NCI-H774 (cell line): ENCODE measurements around the gene FRMPD4.
"Not testable (repeated sequence)": the region's sequence is repeated elsewhere in the genome, so short reads cannot be mapped to it uniquely, and the experiment has no call there.

Experiments used
- DNase-seq: peaks from one replicate; lab custom pipeline; 2025; lab: John Stamatoyannopoulos, UW

FRMPD4 gene

DNA sequence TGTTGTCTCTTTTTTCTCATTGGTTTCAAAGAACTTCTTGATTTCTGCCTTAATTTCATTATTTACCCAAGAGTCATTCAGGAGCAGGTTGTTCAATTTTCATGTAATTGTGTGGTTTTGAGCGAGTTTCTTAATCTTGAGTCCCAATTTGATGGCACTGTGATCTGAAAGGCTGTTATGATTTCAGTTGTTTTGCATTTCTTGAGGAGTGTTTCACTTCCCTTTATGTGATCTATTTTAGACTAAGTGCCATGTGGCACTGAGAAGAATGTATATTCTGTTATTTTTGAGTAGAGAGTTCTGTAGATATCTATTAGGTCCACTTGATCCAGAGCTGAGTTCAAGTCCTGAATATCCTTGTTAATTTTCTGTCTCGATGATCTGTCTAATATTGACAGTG, 377.1 kb downstream of the FRMPD4 start:
- DNase-seq = not testable (repeated sequence)

DNA sequence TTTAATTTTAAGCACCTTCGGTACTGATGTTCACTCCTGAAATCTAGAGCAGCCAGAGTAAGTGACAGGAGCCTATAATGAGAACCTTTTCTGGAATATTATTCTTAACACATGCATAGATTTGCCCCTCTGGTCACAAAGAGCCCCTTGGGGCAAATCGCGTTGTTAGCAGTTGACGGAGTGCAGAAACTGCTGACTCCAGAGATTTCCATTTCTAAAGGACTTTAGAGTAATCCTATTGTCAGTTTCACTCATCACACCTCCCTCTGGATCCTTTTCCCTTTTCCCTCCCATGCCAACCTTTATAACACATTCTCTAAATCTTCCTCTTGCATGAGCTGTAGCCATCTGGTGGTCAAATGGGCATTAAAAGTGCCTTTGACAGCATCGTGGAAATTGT, 388.0 kb downstream of the FRMPD4 start:
- DNase-seq = no peak

DNA sequence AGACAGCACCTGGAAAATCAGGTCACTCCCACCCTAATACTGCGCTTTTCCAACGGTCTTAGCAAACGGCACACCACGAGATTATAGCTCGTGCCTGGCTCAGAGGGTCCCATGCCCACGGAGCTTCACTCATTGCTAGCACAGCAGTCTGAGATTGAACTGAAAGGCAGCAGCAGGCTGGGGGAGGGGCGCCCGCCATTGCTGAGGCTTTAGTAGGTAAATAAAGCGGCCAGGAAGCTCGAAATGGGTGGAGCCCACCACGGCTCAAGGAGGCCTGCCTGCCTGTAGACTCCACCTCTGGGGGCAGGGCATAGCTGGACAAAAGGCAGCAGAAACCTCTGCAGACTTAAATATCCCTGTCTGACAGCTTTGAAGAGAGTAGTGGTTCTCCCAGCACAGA, 399.8 kb downstream of the FRMPD4 start:
- DNase-seq = not testable (repeated sequence)

DNA sequence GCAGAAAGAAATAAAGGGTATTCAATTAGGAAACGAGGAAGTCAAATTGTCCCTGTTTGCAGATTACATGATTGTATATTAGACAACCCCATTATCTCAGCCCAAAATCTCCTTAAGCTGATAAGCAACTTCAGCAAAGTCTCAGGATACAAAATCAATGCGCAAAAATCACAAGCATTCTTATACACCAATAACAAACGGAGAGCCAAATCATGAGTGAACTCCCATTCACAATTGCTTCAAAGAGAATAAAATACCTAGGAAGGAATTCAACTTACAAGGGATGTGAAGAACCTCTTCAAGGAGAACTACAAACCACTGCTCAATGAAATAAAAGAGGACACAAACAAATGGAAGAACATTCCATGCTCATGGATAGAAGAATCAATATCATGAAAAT, 404.0 kb downstream of the FRMPD4 start:
- peak; percentile 6 for DNase-seq

DNA sequence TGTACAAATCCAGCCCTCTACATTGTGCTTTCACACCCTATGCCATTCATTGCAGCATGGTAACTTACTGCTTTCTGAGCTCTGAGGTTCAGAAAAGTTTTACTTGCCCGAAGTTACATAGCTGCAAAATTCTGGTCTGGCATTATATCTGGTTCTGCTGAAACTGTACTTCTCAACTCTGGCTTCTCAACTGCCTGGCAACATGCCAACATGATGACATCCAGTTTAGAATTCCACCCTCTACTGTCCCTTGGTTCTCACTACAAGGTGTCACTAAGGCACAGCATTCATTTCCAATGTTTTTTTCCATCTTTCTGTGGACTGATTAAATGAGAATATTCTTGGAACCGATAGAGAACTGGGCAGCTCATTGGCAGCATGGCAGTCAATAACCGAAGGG, 410.1 kb downstream of the FRMPD4 start:
- no peak for DNase-seq

DNA sequence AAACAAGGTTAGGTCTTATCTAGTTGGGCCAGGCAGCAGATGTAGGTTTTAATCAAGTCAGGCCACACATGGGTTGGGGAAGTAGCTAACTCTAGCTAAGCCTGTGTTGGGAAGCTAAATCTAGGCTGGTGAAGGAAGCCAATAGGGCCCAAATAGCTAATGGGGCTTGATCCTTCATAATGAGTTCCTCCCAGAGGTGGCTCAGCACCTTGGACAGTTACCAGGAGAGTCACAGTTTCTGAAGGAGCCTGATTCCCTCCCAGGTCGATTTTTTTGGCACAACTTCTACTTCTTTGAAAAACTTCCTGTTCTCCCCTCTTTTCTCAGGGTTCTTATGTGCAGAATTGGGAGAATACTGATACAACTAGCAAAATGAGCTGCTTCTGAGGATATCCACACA, 410.5 kb downstream of the FRMPD4 start:
- DNase-seq = no peak

DNA sequence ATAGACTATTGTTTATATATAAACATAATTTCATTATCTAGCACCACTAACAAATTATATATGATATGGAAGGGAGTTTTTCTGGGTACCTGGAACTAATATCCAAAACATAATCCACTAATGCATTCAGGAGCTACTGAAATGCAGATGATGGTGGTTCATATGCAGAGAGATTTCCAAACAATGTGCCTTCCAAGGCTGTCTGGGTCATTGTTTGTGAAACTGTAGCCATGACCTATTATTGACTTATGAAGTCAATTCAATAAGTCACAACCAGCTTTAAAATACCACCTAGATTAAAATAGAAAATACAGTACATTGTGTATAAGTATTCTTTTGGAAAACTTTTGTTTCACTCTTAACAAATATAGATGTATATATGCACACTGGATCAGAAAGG, 415.9 kb downstream of the FRMPD4 start:
- no peak for DNase-seq

DNA sequence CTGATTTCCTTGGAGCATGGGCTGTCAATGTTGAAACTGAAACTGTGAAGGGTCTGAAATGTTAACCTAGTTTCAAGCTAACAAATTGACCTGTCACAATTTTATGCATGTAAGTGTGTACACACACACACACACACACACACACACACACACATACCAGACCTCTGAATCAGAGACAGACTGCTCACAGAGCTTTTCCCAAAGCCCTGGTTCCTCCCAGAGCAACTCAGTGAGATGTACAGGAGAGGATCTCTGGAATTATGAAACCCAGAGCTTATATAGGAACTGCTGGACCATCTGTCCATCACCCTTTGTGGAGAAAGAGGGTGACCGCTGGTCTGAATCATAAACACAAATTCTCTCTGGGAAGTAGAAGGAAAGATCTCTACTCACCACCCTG, 424.8 kb downstream of the FRMPD4 start:
- DNase-seq = no peak

DNA sequence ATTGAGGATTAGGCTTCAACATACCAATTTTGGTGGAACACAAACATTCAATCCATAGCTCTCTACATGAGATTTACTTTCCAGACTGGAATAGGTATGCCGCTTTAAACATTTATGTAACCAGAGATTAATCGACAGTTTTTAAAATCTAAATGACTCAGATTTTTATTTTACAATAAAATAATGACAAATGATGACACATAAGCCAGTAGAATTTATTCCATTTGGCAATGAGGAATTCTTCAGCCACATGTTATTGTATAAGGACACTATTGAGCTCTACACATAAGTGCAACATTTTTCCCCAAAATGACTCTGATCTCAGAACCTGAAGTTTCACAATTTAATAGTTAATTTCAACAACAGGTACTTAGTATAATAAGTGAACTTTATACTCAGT, 425.9 kb downstream of the FRMPD4 start:
- DNase-seq = no peak

DNA sequence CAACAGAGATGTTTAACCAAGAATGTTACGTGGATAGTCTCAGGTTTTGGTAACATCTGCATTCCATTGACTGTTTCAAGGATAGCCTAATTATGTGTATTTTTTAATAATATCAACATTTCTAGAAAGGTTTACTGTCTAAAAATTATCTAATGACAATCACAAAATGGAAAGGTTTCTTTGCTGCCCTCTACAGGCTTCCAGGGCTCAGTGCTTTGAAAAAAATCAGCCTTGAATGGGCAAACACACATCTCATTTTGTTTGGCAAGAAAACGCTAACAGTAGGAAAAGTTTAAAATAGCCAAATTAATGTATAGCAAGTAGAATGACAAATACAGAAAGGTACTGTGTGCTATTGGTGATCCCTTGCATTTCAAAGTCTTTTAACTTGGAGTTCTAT, 429.6 kb downstream of the FRMPD4 start:
- no peak for DNase-seq

DNA sequence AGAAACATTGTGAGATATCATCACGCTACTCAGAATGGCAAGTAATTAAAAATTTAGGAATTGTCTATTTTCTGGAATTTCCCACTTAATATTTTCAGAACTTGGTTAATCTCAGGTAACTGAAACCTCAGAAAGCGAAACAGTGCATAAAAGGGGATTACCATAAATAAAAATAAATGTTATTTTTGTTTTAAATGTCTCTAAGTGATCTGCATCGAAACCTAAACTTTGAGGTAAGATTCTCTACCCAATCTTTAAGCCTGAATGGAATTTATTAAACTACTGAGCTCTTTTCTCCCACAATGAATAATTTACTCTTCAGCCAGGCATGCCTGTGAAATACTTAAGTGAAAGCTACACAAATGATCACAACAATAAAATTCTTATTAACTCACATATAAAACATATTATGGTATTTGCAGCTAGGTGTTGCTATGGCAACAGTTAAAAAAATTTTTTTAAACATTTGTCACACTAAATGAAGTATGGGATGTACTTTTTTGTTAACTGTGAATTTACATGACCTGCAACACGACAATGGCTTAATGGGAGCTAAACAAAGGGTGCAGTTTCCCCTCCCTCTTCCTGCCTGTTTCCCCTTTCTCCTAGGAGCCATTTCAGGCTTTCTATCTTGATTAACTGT, 432.7 kb downstream of the FRMPD4 start:
- DNase-seq = no peak

DNA sequence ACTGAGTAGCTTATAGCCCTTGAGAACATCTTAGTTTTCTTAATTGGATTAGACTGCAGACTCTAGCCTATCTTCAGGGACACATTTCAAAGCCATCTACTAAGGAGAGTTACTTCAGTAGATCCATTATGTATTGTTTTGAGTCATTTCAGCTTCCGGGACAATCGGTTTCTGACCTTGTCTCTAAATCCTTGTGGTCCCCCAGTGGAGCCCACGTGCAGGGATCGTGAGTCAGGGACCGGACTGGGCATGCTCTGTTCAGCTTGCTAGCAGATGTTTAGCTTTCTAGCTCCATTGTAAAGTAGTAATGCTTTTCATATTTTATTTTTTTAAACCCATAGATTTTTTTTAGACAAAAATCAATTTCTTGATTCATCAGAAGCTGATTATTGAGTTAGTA, 441.0 kb downstream of the FRMPD4 start:
- DNase-seq = no peak

DNA sequence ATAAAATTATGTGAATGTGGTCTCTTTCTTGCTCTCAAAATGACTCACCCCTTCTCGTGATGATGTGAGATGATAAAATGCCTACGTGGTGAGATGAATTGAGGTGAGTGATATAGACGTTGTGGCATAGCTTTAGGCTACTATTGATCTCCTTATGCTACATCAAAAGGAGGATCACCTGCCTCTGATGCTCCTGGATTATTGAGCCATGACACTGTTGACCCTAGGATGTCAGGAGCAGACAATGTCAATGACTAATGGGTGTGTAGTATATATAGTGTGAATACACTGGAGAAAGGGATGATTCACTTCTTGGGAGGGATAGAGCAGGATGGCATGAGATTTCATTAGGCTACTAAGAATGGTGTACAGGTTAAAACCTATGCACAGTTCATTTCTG, 442.3 kb downstream of the FRMPD4 start:
- no peak for DNase-seq

DNA sequence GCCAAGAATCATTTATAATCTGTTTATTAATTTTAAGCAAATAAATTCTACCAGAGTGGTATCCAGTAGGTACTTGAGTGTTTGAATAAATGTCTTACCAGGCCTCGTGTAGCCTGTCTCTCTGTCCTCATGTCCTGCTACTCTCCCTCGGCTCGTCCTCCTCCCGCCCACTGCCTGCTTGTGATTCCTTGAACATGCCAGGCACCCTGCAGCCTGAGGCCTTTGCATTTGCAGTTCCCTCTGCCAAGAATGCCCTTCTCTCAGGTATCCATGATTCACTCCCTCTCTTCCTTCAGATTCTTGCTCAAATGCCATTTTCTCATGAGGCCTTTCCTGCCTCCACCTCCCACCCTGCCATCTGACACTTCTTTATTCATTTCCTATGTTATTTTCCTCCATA, 443.3 kb downstream of the FRMPD4 start:
- DNase-seq = no peak

DNA sequence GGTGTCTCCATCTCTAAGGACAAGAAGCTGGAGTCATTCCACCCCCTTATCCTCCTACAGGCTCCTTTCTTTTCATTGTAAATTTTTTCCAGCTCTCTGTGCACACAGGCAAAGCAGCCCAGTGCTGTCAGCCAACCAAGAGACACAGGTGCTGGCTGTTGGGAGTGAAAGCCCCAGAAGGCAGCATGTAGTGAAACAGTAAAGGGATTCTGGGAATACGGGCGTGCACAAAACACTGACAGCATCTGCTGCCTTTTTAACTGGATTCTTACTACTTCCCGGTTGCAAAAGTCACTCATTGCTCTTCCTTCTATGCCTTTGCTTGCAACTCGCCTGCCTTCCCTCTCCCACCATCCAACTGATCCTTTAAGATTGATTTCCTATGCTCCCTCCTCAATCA, 444.4 kb downstream of the FRMPD4 start:
- DNase-seq = no peak

DNA sequence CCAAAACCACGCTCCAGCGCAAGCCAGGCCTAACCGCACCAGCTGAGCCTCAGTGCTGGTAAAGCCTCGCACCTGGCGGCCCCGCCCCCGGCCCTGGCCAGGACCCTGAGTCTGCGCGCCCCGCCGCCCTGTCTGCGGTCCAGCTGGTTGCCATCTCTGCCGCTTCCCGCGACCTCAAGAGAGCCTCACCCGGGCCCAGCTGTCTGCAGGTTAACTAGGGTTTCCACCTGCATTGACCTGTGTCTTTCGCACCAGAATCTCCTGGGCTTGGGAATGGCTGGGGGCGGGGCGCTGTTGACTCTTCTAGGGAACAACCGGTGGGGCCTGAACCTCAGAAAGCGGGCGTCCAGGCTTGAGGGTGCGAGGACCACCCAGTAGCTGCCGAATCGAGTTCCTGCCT, 445.3 kb downstream of the FRMPD4 start:
- DNase-seq = no peak

DNA sequence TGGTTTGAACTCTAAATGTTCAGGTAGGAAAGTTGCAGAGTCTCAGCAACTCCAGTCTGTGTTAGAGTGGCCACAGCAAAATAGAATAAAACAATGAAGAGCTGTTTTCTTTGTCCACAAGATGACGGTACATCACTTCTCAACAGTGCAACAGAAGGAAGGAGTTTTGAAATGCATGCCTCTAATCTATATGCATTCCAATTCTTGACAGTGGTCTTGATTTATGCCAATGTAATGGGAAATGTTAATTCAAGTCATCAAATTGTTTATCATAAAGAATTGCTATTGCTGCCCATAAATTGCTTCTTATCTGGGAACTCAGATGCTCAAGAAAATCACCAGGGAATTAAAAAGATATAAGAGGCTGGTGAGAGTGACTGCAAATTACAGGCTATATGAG, 457.4 kb downstream of the FRMPD4 start:
- DNase-seq = no peak

DNA sequence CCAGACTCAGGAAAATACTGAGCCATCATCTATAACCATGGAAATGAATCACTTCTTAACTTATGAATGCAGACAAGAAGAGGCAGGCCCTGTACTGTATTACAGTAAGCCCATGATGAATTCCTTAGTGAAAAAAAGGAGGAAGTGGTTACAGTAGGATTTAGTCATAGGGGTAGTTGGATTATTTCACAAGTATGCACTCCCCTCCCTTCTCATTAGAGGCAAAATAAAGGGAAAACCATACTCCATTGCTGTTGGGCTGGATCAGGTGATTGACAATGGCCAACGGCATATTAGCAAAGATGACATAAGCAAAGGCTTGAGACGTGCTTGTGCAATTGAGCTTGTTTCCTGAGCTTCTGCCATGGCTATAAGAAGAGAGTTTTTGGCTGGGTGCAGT, 471.8 kb downstream of the FRMPD4 start:
- DNase-seq = no peak

DNA sequence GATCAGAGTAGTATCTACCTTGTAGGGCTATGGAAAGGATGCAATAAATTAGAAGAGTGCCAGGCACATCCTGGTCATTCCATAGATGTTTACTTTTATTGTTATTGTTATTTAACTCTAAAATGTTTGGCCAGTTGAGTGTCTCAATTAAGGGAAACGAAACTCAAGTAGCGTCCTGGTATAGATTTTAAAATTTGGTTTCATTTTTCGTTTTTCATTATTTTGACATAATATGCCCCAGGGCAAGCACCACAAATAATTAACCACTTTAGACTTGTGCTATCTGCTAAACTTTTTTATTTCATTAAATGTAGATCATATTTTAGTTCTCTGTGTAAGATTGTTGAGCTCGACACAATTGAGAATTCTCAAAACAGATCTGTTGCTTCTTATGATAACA, 473.2 kb downstream of the FRMPD4 start:
- DNase-seq = no peak

DNA sequence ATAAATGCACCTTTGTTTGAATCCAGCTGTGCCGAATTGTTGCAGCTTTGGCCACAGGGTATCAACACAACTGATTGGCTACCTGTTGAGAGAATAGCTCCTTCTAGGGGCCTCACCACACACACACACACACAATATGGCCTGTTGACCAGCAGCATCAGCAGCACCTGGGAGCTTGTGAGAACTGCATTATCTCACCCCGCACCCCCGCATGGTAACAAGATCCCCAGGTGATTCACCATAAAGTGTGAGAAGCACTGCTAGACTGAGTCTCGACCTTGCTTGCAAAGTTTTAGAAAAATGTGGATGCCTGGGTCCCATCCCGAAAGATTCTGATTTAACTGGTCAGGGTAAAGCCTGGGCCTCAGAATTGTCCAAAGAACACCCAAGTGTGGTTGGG, 476.0 kb downstream of the FRMPD4 start:
- DNase-seq = no peak

DNA sequence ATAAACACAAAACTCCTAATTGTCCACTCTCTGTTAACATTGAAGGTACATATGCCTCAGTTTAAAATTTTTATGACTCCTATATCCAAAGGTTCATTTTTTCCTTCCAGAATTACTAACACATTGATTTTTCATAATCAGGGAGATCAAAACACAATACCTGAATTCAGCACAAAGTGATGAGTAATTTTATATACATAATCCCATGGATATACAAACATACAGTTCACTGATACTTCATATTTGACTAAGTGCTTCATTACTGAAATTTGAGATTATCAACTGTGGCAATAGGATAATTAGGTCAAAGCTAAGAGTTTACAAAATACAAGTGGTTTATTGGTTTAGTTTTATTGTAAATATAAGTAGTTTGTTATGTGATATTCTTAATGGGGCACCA, 476.8 kb downstream of the FRMPD4 start:
- no peak for DNase-seq

DNA sequence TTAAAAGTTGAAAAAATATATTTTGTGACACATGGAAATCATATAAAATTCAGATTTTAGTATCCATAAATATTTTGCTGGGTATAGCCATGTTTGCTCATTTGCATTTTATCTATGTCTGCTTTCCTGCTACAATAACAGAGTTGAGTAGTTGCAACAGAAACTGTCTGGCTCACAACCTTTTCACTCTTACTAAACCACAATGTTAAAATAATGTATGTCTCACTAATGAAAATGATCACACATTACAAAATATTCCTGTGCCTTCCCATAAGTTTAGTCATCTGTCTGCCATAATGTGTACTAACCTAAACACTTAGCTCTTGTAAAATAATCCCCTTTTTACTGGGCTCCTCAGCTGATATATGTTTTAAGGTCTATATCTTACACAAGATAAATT, 479.0 kb downstream of the FRMPD4 start:
- DNase-seq = no peak

DNA sequence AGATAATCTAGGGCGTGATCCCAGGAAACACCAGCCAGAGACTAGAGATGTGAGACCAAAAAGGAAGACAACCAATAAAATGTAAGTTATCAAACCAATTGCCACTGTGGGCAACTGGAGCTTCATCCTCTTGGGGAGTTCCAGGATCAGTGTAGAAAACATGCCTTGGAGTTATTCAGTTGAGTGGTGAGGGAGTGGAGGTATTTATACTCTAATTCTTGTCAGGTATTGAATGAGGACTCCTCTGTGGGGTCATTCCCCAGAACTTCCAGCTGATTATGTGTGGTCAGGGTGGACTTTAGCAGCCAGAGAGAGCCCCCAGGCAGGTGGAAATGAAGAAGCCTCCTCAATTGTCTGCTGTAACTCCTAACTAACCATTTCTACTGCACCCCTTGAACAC, 509.0 kb downstream of the FRMPD4 start:
- DNase-seq = no peak

DNA sequence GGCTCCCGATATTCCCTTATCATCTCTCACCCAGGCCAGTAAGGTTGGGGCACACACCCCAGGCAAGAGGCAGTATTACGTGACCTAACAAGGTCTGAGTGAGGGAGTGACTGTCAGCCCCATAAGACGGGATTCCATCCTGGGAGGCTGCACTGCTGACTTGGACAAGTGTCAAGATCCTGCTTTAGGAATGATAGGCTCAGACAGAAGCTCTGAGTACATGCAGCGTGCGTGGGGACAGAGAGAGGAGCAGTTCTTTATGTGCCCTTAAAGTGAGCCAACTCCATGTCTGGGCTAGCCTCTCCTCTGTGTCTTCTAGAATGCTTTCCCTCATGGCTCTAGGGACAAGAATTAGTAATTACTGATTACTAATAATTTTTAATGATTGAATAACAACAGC, 510.7 kb downstream of the FRMPD4 start:
- no peak for DNase-seq

DNA sequence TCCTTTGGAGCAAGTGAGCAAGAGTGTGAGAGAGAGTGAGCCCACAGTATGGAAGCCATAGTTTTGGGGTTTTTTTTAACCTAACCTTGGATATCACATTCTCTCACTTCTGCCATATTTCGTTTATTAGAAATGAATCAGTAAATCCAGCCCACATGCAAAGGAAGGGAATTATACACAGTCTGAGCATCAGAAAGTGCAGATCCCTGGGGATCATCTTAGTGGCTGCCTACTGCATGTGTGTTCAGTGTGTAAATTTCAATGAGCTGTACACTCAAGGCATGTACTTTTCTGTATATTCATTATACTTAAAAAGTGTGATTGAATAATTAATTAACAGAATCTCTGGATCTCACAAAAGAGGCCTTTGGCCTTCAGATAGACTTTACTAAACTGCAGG, 519.2 kb downstream of the FRMPD4 start:
- no peak for DNase-seq
